HEK293 (cell line): ENCODE data around the gene MTUS2.

Experiments
- CTCF ChIP-seq: fragments of 450-650 bp; formaldehyde crosslinking; IDR thresholded peaks from 2 replicates; pipeline ENCODE4 v1.5.1; 2016; ENCODE audit warnings: missing biosample characterization, missing genetic modification characterization
- ZNF274 ChIP-seq, 2 experiments: fragments of 200-500 bp in 1 of 2; fragments of 450-650 bp in 1 of 2; sonication (Bioruptor generic) in 1 of 2; formaldehyde crosslinking in 1 of 2; IDR thresholded peaks; 2 replicates each; pipeline versions ENCODE4 v1.5.1 to v1.6.1; 2014 to 2016; ENCODE audit warnings: borderline replicate concordance in 1 of 2, inconsistent platforms in 1 of 2, low read length in 1 of 2, missing biosample characterization in 1 of 2, missing genetic modification characterization in 1 of 2
- TF ChIP-seq, protein P1 (sequence below): fragments of 450-650 bp; formaldehyde crosslinking; IDR thresholded peaks from 2 replicates; pipeline ENCODE4 v1.5.1; 2016; ENCODE audit warnings: missing biosample characterization, missing genetic modification characterization
- TF ChIP-seq, protein P2 (sequence below): fragments of 450-650 bp; formaldehyde crosslinking; IDR thresholded peaks from 2 replicates; pipeline ENCODE4 v1.5.1; 2016; ENCODE audit warnings: missing biosample characterization, missing genetic modification characterization

DNA sequence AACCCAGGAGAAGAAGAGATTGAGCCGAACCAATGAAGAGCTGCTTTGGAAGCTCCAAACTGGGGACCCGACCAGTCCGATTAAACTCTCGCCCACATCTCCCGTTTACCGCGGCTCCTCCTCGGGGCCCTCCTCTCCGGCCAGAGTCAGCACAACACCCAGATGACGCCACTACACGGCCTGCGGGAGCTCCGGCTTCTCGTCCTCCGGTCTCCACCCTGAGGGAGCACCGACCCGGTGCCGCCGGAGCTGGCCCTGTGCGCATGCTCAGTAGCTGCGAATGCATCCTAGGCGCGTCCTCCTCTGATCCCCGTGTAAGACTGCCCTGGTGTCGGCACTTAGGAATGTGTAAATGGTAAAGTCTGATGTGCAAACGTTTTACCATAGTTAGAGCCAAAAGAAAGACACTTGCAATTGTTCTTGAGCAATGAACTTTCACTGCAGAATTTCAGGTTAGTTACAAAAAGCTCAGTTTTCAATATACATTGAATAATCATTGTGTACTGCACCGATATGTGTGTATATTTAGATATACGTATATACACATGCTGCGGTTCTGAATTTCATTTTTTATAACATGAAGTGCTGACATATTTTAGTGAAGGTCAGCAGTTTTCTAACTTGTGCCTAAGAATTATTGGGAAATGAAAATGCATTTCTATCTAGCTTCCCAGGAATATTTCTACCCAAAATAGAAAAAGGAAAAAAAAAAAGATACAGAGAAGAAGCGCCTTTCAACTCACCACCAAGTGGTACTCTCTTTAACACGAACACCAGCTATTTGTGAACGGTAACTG is 683.1 kb downstream of the MTUS2 start:
- no peak for TF ChIP-seq CTCF
- no peak for TF ChIP-seq ZNF274 (IDR thresholded peaks at IDR 0.05; ENCODE audit: low read length)
- no peak for TF ChIP-seq ZNF274 (tag by site-specific recombination; IDR thresholded peaks at IDR 0.05; ENCODE audit: borderline replicate concordance)
- TF ChIP-seq, protein P1, sequence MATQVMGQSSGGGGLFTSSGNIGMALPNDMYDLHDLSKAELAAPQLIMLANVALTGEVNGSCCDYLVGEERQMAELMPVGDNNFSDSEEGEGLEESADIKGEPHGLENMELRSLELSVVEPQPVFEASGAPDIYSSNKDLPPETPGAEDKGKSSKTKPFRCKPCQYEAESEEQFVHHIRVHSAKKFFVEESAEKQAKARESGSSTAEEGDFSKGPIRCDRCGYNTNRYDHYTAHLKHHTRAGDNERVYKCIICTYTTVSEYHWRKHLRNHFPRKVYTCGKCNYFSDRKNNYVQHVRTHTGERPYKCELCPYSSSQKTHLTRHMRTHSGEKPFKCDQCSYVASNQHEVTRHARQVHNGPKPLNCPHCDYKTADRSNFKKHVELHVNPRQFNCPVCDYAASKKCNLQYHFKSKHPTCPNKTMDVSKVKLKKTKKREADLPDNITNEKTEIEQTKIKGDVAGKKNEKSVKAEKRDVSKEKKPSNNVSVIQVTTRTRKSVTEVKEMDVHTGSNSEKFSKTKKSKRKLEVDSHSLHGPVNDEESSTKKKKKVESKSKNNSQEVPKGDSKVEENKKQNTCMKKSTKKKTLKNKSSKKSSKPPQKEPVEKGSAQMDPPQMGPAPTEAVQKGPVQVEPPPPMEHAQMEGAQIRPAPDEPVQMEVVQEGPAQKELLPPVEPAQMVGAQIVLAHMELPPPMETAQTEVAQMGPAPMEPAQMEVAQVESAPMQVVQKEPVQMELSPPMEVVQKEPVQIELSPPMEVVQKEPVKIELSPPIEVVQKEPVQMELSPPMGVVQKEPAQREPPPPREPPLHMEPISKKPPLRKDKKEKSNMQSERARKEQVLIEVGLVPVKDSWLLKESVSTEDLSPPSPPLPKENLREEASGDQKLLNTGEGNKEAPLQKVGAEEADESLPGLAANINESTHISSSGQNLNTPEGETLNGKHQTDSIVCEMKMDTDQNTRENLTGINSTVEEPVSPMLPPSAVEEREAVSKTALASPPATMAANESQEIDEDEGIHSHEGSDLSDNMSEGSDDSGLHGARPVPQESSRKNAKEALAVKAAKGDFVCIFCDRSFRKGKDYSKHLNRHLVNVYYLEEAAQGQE (tag by site-specific recombination) = no peak
- TF ChIP-seq, protein P2, sequence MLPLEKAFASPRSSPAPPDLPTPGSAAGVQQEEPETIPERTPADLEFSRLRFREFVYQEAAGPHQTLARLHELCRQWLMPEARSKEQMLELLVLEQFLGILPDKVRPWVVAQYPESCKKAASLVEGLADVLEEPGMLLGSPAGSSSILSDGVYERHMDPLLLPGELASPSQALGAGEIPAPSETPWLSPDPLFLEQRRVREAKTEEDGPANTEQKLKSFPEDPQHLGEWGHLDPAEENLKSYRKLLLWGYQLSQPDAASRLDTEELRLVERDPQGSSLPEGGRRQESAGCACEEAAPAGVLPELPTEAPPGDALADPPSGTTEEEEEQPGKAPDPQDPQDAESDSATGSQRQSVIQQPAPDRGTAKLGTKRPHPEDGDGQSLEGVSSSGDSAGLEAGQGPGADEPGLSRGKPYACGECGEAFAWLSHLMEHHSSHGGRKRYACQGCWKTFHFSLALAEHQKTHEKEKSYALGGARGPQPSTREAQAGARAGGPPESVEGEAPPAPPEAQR (tag by site-specific recombination) = no peak
